ENCODE measurements around the gene BRINP3.

GRCh38 chr1:190507357-190507756, 29.7 kb upstream of the BRINP3 start:
- TF ChIP-seq POLR2AphosphoS5 (IDR thresholded peaks at IDR 0.05) (no peak), EP300 (IDR thresholded peaks at IDR 0.05) (no peak), POLR2A (IDR thresholded peaks at IDR 0.05) (no peak)

All from upper lobe of left lung (tissue), 4 donors.